NCI-H1930 (cell line): ENCODE measurements around the gene KLF6.

Experiments
- DNase-seq, 2 experiments: peaks; one replicate each; lab custom pipeline; 2025; lab: John Stamatoyannopoulos, UW

The KLF6 gene

DNA sequence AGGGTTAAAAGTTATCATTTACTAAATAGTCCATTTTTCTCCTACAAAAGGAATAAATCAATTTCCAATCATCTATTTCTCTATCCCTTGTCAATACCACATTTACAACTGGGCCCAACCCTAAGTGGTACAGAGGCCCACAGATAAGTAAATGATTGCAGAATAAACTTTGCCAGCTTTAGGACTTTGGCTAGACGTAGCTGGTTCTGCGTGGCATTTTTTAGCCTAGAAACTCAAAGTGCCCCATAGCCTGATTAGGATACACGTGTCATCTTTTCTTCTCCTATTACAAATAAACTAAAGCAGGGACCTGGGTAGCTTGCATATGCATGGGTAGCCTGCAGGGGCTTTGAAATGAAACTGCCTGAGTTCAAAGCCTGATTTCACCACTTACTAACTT lies 56.4 kb downstream of the KLF6 start:
- no peak for DNase-seq

- DNase-seq, result no peak
Observed at GRCh38 chr10:3727268-3727667, 57.7 kb downstream of the KLF6 start.
